ENCODE measurements around the gene BANF2. TPM values are rescaled to one million over a fixed set of nuclear protein-coding genes. Genes with fewer than 3 reads are reported as not detected.
"Not testable (repeated sequence)": the region's sequence is repeated elsewhere in the genome, so short reads cannot be mapped to it uniquely, and the experiment has no call there.

The BANF2 gene
- total RNA-seq, 1 donor from 2014 or later = not detected

DNA sequence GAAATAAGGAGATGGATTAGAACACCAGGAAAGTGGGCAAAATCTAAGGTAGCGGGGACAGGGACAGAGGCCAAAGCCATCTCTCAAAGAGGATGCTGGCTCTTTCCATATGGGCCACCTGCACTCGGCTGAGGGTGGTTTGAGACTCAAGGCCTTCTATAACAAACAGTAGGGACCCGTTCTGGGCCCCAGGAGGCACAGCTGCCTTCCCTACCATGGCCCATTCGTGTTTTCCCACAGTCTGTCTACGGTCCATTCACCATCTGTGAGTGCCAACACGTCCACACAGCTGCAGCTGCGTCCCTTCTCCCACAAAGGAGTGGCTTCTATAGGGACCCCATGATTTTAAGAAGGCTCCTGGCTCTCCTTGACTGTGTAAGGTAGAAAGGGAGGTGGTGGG lies 871 bp downstream of the BANF2 start:
- no peak for DNase-seq
- intact Hi-C loops (cut with micrococcal nuclease) = no loop called here
- no peak for ATAC-seq

DNA sequence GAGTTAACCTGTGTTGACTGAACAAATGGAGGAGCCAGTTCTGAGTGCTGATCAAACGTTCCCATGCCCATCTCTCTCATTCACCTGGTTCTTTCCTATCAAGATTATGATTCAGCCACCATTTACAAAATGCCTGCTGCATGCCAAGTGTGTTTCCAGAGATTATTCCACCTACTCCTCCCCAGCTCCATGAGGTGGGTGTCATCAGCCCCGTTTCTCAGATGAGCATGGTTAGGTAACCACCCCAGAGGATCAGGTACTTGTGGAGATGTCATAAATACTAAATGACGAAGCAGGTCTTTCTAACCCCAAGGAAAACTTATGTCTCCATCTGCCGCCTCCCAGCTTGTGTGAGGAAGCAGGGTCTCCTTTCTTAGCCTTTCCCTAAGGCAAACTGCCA lies 2.1 kb downstream of the BANF2 start:
- intact Hi-C loops (cut with micrococcal nuclease) = no loop called here
- DNase-seq (no peak), ATAC-seq (no peak)

DNA sequence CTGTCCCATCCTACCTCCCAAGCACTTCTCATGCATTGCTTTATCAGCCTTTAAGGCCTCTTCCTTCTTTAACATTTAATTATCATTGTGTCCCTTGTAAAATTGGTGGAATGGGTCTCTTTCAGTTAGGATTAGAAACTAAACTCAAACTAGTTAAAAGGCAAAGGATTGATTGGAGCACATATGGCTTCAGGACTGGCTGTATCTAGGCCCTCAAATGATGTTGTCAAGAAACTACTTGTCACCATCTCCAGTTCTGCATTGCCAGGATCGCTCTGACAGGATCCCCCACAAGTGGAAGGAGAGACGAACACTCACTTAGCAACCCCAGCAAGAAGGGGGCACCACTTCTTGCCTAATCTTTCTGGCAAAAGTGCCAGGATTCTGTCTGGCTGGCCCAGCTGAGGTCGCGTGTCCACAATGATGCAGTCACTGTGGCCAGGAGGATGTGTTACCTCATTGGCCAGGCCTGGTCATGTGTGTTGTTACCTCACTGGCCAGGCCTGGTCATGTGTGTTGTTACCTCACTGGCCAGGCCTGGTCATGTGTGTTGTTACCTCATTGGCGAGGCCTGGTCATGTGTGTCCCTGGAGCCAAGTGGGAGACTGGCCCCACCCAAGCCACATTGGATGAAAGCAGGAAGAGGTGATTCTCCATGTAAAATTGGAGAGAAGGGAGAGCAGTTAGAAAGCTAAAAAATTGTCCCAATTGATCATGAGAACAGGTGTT lies 5.0 kb downstream of the BANF2 start:
- ATAC-seq (no peak), DNase-seq (no peak)
- intact Hi-C loops (cut with micrococcal nuclease) = no loop called here

DNA sequence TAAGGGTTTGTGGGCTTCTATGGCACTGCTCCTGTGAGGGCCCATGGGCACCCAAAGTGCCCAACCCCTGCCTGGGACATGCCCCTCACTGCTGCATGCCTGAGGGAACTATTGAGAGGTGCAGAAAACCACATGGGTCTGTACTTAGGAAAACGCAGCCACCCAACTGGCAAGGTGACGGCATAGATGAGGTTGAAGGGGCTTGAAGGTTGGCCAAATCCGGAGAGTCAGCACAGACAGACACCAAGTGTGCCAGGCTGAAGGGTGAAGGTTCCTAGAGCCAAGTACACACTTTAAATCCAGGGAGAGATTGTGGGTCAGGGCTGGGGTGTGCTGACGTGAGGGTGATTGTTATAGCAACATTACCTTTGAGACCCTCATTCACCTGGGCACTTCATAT lies 6.2 kb downstream of the BANF2 start:
- intact Hi-C loops (cut with micrococcal nuclease) = no loop called here
- no peak for DNase-seq
- ATAC-seq = no peak

- DNase-seq (no peak), ATAC-seq (no peak)
- intact Hi-C loops (cut with micrococcal nuclease) = no loop called here
These were observed 6.9 kb downstream of the BANF2 start for GRCh38 chr20:17706632-17707031.

DNA sequence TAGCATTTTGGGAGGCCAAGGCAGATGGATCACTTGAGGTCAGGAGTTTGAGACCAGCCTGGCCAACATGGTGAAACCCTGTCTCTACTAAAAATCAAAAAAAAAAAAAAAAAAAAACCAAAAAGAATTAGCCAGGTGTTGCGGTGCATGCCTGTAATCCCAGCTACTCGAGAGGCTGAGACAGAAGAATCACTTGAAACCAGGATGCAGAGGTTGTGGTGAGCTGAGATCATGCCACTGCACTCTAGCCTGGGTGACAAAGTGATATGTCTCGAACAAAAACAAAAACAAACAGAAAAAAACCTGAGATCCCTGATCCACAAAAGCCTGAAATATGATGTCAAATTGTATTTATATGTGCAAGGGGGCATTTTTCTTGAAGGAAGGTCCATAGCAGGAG lies 8.2 kb downstream of the BANF2 start:
- intact Hi-C loops (cut with micrococcal nuclease); DNase-seq; ATAC-seq: not testable (repeated sequence)

DNA sequence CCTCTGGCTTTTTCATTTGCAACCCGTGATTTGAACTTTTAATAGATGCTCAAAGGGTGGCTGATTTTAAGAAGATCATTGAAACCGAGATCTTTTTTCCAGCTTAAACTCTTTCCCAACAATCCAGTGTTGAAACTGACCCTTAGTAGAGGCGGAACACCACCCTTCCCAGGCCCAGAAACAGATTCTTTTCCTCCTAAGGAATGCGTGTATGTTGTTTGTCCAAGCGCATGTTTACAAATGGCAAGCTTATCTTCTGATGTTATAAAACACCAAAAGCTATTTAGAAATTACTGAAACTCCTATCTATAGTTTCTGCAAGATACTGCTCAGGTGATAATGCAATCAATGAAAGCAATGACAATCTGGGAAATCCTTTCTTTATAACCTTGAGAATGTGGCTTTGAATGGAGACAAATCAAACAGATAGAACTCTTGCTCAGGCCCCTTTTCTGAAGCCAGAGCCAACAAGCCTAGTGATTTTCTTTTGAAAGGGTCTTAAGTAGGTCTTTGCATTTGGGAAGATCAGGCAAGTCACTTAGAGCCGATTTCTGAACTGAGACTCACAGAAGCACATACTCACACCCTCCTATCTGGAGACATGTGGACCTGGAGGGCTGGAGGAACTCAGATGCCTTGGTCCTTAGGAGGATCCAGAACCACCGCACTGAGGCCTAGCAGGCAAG lies 9.1 kb downstream of the BANF2 start:
- DNase-seq (no peak), ATAC-seq (no peak)
- intact Hi-C loops (cut with micrococcal nuclease) = no loop called here

DNA sequence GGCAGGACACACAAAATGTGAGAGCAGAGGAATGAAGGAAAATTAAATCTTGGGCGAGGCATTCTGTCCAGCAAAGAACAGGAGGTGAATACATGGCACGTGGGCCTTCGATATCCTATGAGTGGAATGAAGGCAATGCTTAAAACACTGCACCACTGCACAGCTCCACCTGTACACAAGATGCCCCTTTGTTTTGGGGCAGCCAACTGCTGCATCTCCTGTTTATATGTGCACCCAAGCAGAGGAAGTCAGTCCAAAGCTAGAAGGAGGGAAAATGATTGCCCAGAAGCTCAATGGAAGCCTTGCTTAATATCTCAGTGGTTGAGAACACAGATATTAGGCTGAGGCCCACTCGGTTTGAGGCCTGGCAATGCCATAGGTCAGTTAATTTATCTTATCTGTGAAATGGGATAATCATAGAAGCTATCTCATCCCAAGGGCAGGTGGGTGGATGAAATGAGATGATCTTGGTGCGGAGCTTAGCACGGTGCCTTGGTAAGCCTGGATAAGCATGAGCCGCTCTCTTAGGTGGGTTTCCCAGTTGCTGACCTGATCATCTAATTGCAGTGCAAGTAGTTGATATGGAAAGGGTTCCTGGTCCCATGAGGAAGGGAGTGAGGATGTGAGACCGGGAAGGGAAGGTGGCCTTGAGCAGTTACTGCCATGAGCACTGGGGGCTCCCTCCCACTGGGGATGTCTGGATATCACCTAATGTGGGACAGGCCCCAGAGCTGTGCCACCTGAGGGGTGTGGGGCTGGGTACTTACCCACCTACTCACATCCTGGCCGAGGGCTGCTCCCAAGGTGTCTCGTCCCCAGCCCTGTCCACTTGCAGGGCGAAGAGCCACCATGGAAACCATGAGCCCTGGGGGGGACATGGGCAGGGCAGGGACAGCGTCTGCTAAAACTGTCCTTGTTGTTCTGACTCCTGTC lies 9.9 kb downstream of the BANF2 start:
- intact Hi-C loops (cut with micrococcal nuclease) = no loop called here
- no peak for DNase-seq
- ATAC-seq = no peak

GRCh38 chr20:17710379-17711266 lies 10.9 kb downstream of the BANF2 start:
- ATAC-seq (peak; percentile 82), DNase-seq (peak; percentile 43)
- intact Hi-C loops (cut with micrococcal nuclease) = no loop called here

DNA sequence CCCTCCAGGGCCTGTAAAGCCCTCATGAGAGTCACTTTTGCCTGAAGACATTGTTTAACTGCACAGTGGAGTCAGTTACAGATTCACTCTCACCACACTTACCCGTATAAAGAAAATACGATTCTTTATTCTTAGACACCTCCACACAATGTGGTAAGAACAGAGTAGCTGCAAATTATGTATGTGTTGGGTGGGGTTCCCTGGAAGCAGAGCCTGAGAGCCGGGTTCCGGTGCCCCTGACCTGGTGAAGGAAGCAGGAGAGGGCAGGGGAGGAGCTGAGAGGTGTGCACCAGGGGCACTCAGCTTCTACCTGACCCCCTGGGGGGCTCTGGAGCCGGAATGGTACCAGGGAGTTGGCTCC lies 11.5 kb downstream of the BANF2 start:
- ATAC-seq (no peak), DNase-seq (no peak)
- intact Hi-C loops (cut with micrococcal nuclease) = no loop called here

DNA sequence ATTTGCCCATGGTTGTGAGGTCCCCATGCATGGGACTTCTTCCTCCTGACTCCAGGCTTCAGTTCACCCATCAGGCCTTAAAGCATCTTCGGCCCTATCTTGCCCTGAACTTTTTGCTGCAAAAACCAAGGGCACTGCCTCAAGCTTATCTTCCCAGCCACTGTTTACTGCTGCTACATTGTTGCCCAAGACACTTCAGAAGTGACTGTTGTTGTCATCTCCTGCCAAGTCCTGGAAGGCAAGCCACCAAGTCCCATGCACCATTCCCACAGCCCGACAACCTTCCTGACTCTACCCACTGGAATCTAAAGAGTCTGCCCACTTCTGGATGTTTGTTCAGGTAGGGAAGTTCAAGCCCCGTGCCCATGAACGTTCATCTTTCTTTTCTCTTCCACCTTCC lies 12.4 kb downstream of the BANF2 start:
- no peak for ATAC-seq
- intact Hi-C loops (cut with micrococcal nuclease) = no loop called here

GRCh38 chr20:17712708-17713107 lies 12.9 kb downstream of the BANF2 start:
- no peak for ATAC-seq
- intact Hi-C loops (cut with micrococcal nuclease) = no loop called here
- no peak for DNase-seq

More for the DNA sequence above, 12.4 kb downstream of the BANF2 start:
- no peak for DNase-seq

DNA sequence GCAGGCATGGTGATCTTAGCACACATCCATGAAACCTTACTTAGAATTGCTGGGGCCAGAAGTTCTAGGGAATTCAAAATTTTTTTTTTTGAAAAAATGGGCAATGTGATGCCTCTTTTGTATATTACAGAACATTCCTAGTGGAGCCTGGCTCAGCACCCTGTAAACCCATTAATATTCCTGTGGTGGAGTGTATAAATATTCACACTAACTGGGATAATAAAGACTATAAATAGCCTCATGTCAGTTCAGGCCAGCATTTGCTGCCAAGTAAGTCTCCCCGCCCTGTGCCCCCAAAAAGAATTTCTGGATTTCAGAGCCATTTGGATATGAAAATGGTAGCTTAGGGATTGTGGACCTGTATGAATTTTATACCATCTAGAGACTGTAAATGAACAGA lies 14.8 kb downstream of the BANF2 start:
- intact Hi-C loops (cut with micrococcal nuclease) = no loop called here
- DNase-seq = no peak
- ATAC-seq = no peak

DNA sequence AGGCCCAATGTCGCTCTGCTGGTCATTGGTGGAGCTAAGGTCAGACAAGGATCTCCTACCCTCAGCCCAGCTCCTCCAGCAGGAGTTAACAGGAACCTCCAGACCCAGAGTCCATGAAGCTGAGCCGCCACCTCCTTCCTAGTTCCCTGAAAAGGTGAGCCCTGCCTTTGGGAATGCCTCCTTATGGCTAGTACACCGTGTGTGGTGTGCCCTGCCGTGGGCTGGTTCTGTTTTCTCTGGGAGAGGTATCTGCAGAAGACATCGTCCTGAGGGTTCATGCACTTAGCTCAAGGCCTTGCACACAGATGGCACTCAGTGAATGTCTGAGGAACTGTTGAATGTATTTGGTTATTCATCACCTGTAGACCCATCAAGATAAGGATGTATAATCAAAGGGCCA lies 15.3 kb downstream of the BANF2 start:
- no peak for ATAC-seq
- no peak for DNase-seq
- intact Hi-C loops (cut with micrococcal nuclease) = no loop called here

GRCh38 chr20:17716331-17716730 lies 16.6 kb downstream of the BANF2 start:
- DNase-seq = no peak
- ATAC-seq = no peak
- intact Hi-C loops (cut with micrococcal nuclease) = no loop called here

DNA sequence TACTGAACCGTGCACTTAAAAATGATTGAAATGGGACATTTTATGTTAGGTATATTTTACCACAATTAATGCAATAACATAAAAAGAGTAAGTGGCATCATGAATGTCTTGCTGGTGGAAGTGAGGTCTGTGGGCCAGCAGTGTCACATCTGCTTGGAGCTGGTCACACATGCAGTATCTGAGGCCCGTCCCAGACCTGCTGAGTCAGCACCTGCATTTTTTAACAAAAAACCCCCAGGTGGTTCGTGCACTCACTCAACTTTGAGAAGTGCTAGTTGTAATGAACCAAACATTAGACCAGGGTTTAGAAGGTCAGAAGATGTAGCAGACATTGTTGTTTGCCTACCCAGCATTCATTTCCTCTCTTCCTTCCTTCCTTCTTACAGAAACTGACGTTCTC lies 21.0 kb downstream of the BANF2 start:
- intact Hi-C loops (cut with micrococcal nuclease) = no loop called here
- ATAC-seq = no peak
- DNase-seq = no peak

GRCh38 chr20:17721802-17722486 lies 22.2 kb downstream of the BANF2 start:
- no peak for DNase-seq
- ATAC-seq = no peak
- intact Hi-C loops (cut with micrococcal nuclease) = no loop called here

DNA sequence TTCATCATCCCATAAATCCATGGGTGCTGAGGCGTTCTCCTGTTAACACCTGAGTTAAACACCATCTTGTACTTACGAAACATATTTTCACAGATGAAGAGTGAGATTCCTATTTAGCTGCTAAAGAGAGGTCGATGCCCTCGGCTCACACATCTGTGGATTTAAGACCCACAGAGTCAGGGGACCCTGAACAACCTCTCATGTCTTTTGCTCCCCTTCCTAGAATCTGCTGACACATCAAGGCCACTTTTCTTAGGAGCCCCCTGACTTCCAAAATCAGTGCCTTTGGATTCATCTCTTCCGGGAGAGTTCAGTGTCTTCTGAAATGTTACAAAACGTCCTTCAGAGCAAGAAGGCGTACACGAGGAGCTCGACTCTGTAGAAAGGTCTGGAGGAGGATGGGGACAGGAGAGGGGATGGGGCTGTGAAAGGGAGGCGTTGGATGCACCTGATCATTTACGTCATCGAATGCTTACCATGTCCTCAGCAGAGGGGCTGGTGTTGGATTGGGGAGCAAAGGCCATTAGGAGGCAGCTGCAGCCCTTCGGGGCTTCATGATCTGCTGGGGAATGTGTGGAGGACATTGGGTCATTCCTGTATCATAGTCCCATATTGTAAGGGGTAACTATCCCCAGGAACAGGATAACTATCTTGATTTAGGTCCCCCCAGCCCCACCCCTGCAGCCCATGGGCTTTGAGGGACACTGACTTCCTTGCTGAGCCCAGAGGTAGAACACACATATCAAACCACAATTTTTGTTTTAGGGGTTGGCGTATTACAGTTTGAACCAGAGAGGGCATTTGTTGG lies 22.9 kb downstream of the BANF2 start:
- intact Hi-C loops (cut with micrococcal nuclease) = no loop called here
- ATAC-seq (no peak), DNase-seq (no peak)
